ENCODE measurements around the gene SPOCK2.

Gene SPOCK2

GRCh38 chr10:72093450-72093849 lies 5.1 kb upstream of the SPOCK2 start:
- no peak overlapping the region for H3K27ac ChIP-seq
- TF ChIP-seq, protein P1, sequence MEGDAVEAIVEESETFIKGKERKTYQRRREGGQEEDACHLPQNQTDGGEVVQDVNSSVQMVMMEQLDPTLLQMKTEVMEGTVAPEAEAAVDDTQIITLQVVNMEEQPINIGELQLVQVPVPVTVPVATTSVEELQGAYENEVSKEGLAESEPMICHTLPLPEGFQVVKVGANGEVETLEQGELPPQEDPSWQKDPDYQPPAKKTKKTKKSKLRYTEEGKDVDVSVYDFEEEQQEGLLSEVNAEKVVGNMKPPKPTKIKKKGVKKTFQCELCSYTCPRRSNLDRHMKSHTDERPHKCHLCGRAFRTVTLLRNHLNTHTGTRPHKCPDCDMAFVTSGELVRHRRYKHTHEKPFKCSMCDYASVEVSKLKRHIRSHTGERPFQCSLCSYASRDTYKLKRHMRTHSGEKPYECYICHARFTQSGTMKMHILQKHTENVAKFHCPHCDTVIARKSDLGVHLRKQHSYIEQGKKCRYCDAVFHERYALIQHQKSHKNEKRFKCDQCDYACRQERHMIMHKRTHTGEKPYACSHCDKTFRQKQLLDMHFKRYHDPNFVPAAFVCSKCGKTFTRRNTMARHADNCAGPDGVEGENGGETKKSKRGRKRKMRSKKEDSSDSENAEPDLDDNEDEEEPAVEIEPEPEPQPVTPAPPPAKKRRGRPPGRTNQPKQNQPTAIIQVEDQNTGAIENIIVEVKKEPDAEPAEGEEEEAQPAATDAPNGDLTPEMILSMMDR (conservative IDR thresholded peaks at IDR 0.05) = no peak
- no peak for TF ChIP-seq ZFX (IDR thresholded peaks at IDR 0.05)

- no peak overlapping the region for H3K27ac ChIP-seq
- no peak for TF ChIP-seq ZFX (IDR thresholded peaks at IDR 0.05)
- TF ChIP-seq, protein P1 (conservative IDR thresholded peaks at IDR 0.05) = no peak
Measured at GRCh38 chr10:72092987-72093386, 4.6 kb upstream of the SPOCK2 start.

- H3K27ac ChIP-seq = no peak overlapping the region
- TF ChIP-seq, protein P1 (conservative IDR thresholded peaks at IDR 0.05) = no peak
Measured at GRCh38 chr10:72092171-72092924, 4.0 kb upstream of the SPOCK2 start.

DNA sequence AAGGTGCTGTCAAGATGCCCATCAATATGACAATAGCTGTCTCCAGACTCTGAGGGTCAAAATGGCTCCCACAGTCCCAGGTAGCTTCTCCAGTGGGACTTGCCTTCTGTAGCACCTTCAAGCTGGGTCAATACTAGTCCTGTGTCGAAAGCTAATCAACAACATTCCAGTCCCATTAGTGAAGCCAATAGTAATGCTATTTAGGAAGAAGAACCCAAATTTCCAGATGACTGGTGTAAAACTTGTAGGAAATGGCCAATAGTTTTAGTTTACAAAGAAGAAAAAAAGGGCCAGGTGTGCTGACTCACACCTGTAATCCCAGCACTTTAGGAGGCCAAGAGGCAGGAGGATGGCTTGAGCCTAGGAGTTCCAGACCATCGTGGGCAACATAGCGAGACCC lies 2.0 kb upstream of the SPOCK2 start:
- no peak overlapping the region for H3K27ac ChIP-seq
- TF ChIP-seq, protein P1 (conservative IDR thresholded peaks at IDR 0.05) = no peak
- no peak for TF ChIP-seq ZFX (IDR thresholded peaks at IDR 0.05)

DNA sequence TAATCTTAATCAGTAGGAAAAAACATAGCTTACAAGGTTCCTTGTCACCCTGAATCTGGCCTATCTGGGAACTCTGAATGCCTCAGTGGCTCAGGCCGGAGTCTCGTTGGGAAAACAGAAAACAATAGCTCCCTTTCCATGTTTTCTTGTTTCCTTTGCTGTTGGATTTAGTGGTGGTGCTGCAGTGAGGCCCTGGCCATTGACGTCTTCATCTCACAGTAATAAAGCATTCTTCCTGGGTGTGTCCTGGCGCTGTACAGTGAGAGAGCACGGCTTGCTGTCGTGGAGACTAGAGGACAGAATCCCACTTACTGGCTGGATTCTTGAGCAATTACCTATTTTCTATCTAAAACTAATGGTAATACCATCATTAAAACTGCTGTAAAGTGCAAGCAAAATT lies 1.3 kb upstream of the SPOCK2 start:
- H3K27ac ChIP-seq = no peak overlapping the region
- TF ChIP-seq ZFX (IDR thresholded peaks at IDR 0.05) = no peak
- TF ChIP-seq, protein P1 (conservative IDR thresholded peaks at IDR 0.05) = no peak

DNA sequence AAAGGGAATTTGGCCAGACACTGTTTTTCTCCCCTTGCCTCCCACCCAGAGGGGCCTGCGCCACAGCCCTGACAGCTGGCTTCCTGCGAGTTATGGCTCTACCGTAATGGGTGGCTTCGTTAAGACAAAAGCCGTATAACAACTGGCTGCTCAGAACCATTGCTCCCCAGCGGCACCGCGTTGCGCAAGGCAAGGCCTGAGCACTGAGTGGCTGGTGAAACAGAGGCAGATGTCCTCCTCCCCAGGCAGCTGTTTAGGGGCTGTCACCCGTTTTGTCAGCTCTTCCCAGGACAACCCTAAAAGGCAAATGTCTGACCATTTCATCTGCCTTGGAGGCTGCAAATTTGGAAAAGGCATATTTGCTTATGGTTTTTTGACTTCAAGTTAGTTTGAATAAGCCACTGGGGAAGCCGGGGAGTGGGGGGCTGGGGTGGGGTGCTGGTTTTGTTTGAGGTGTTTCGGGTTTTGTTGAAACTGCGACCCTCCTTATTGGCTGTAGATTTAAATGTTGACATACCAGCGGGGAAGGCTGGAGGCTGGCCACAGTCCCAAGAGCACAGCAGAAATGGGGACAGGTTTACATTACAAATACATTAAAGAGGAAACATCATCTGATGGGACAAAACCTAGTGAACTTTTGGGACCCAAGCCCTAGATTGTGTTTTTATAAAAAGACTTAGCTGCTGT lies 681 bp upstream of the SPOCK2 start:
- H3K27ac ChIP-seq = no peak overlapping the region
- TF ChIP-seq ZFX (IDR thresholded peaks at IDR 0.05) = no peak
- TF ChIP-seq, protein P1 (conservative IDR thresholded peaks at IDR 0.05) = no peak

- no peak for TF ChIP-seq ZFX (IDR thresholded peaks at IDR 0.05)
- TF ChIP-seq, protein P1 (conservative IDR thresholded peaks at IDR 0.05) = no peak
- H3K27ac ChIP-seq = no peak overlapping the region
Measured at GRCh38 chr10:72087392-72087968, 871 bp downstream of the SPOCK2 start.
